ENCODE results near the gene KCNC3.

DNA sequence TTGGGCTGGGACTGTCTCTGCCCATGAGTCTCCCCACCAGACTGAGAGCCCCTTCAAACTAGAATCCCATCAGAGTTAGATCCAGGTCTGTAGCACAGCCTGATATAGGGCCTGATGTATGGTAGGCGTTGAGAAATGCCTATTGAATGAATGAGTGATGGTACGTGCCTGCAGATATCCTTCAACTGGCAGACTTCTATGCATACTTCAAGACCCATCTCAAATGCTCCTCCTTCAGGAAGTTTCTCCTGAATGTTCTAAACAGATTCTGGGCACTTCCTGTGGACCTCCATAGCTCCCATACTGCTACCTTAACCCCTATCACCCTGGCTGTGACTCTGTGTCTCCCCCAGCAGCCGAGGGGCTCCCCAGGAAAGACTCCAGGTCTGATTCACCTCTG, 48.2 kb downstream of the KCNC3 start:
- TF ChIP-seq TAF1 (CRISPR knock-in tag; IDR thresholded peaks at IDR 0.05) (no peak), ZSCAN22 (CRISPR knock-in tag; IDR thresholded peaks at IDR 0.05) (no peak), ZNF552 (CRISPR knock-in tag; IDR thresholded peaks at IDR 0.05; ENCODE audit: borderline replicate concordance) (no peak), HOXA7 (CRISPR knock-in tag; IDR thresholded peaks at IDR 0.05) (no peak)
- TF ChIP-seq, protein P1, sequence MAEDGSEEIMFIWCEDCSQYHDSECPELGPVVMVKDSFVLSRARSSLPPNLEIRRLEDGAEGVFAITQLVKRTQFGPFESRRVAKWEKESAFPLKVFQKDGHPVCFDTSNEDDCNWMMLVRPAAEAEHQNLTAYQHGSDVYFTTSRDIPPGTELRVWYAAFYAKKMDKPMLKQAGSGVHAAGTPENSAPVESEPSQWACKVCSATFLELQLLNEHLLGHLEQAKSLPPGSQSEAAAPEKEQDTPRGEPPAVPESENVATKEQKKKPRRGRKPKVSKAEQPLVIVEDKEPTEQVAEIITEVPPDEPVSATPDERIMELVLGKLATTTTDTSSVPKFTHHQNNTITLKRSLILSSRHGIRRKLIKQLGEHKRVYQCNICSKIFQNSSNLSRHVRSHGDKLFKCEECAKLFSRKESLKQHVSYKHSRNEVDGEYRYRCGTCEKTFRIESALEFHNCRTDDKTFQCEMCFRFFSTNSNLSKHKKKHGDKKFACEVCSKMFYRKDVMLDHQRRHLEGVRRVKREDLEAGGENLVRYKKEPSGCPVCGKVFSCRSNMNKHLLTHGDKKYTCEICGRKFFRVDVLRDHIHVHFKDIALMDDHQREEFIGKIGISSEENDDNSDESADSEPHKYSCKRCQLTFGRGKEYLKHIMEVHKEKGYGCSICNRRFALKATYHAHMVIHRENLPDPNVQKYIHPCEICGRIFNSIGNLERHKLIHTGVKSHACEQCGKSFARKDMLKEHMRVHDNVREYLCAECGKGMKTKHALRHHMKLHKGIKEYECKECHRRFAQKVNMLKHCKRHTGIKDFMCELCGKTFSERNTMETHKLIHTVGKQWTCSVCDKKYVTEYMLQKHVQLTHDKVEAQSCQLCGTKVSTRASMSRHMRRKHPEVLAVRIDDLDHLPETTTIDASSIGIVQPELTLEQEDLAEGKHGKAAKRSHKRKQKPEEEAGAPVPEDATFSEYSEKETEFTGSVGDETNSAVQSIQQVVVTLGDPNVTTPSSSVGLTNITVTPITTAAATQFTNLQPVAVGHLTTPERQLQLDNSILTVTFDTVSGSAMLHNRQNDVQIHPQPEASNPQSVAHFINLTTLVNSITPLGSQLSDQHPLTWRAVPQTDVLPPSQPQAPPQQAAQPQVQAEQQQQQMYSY (CRISPR knock-in tag; IDR thresholded peaks at IDR 0.05): no peak
- TF ChIP-seq, protein P2, sequence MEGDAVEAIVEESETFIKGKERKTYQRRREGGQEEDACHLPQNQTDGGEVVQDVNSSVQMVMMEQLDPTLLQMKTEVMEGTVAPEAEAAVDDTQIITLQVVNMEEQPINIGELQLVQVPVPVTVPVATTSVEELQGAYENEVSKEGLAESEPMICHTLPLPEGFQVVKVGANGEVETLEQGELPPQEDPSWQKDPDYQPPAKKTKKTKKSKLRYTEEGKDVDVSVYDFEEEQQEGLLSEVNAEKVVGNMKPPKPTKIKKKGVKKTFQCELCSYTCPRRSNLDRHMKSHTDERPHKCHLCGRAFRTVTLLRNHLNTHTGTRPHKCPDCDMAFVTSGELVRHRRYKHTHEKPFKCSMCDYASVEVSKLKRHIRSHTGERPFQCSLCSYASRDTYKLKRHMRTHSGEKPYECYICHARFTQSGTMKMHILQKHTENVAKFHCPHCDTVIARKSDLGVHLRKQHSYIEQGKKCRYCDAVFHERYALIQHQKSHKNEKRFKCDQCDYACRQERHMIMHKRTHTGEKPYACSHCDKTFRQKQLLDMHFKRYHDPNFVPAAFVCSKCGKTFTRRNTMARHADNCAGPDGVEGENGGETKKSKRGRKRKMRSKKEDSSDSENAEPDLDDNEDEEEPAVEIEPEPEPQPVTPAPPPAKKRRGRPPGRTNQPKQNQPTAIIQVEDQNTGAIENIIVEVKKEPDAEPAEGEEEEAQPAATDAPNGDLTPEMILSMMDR (CRISPR knock-in tag; IDR thresholded peaks at IDR 0.05): no peak

Data from HepG2 (cell line).